Central memory CD8-positive, alpha-beta T cell (primary cell): Measurements from ENCODE around the gene IQSEC1.

Source experiments
- ATAC-seq: fragments of 150-1000 bp; cut with Tn5 transposase; replicated peaks from 2 replicates; pipeline ENCODE4 v1.10.0; 2022; ENCODE audit warnings: mild to moderate bottlenecking, moderate FRiP score, moderate number of reproducible peaks; ENCODE audit not compliant: poor library complexity, severe bottlenecking; ENCODE audit errors: extremely low read depth
- DNase-seq, 2 donors: peaks; one replicate each; pipeline ENCODE4 v3.0.0; 2021; ENCODE audit warnings: low spot score in 2 of 2
- H3K27ac Mint-ChIP-seq: one replicate; pipeline ENCODE4 v1.8.0; 2022; ENCODE audit warnings: low read depth, mild to moderate bottlenecking, moderate library complexity, mixed read lengths
- H3K27me3 Mint-ChIP-seq: one replicate; pipeline ENCODE4 v1.8.0; 2022; ENCODE audit warnings: mixed read lengths
- H3K36me3 Mint-ChIP-seq: one replicate; pipeline ENCODE4 v1.8.0; 2022; ENCODE audit warnings: mild to moderate bottlenecking, moderate library complexity, mixed read lengths; ENCODE audit not compliant: insufficient read depth
- H3K4me1 Mint-ChIP-seq: one replicate; pipeline ENCODE4 v1.8.0; 2022; ENCODE audit warnings: mixed read lengths
- H3K4me3 Mint-ChIP-seq: one replicate; pipeline ENCODE4 v1.8.0; 2022; ENCODE audit warnings: mild to moderate bottlenecking, moderate library complexity, mixed read lengths
- H3K9me3 Mint-ChIP-seq: one replicate; pipeline ENCODE4 v1.8.0; 2022; ENCODE audit warnings: mixed read lengths

The IQSEC1 gene

GRCh38 chr3:12920967-12921366 lies 152.3 kb downstream of the IQSEC1 start:
- DNase-seq (no peak), ATAC-seq (no peak)
- Mint-ChIP-seq H3K4me1 (peaks cover 33% of the 10 kb centered on the region), H3K9me3 (no peaks in the 10 kb centered on the region), H3K27me3 (no peaks in the 10 kb centered on the region), H3K36me3 (peaks cover 32% of the 10 kb centered on the region), H3K4me3 (no peak overlapping the region), H3K27ac (no peak overlapping the region)

GRCh38 chr3:12919205-12919604 lies 154.0 kb downstream of the IQSEC1 start:
- Mint-ChIP-seq H3K27me3 (no peaks in the 10 kb centered on the region), H3K4me1 (peaks cover 39% of the 10 kb centered on the region), H3K27ac (peak overlapping the region; percentile 67), H3K4me3 (no peak overlapping the region), H3K9me3 (no peaks in the 10 kb centered on the region), H3K36me3 (peaks cover 33% of the 10 kb centered on the region)
- no peak for DNase-seq
- no peak for ATAC-seq

- Mint-ChIP-seq H3K36me3 (peaks cover 40% of the 10 kb centered on the region), H3K4me3 (no peak overlapping the region), H3K27me3 (no peaks in the 10 kb centered on the region), H3K27ac (no peak overlapping the region), H3K4me1 (peaks cover 39% of the 10 kb centered on the region), H3K9me3 (no peaks in the 10 kb centered on the region)
- ATAC-seq (no peak), DNase-seq (no peak)
Measured at GRCh38 chr3:12918231-12918630, 155.0 kb downstream of the IQSEC1 start.

- ATAC-seq (peak; percentile 92), DNase-seq (peak; percentile 44 to 64)
- Mint-ChIP-seq H3K4me1 (peaks cover 28% of the 10 kb centered on the region), H3K27me3 (no peaks in the 10 kb centered on the region), H3K9me3 (no peaks in the 10 kb centered on the region), H3K36me3 (peaks cover 54% of the 10 kb centered on the region), H3K4me3 (peak overlapping the region; percentile 12), H3K27ac (peak overlapping the region; percentile 46)
Measured at GRCh38 chr3:12916159-12916558, 157.1 kb downstream of the IQSEC1 start.

- no peak for ATAC-seq
- peak overlapping the region; percentile 83 for H3K27ac Mint-ChIP-seq
- H3K36me3 Mint-ChIP-seq: peaks cover 62% of the 10 kb centered on the region
- H3K27me3 Mint-ChIP-seq: no peaks in the 10 kb centered on the region
- peaks cover 28% of the 10 kb centered on the region for H3K4me1 Mint-ChIP-seq
- no peak for DNase-seq
- no peaks in the 10 kb centered on the region for H3K9me3 Mint-ChIP-seq
- peak overlapping the region; percentile 12 for H3K4me3 Mint-ChIP-seq
Measured at GRCh38 chr3:12914088-12914487, 159.1 kb downstream of the IQSEC1 start.

GRCh38 chr3:12911881-12912415 lies 161.3 kb downstream of the IQSEC1 start:
- Mint-ChIP-seq H3K27ac (no peak overlapping the region), H3K9me3 (no peaks in the 10 kb centered on the region), H3K36me3 (peaks cover 65% of the 10 kb centered on the region), H3K27me3 (no peaks in the 10 kb centered on the region), H3K4me3 (no peak overlapping the region), H3K4me1 (peaks cover 16% of the 10 kb centered on the region)
- no peak for DNase-seq
- no peak for ATAC-seq

GRCh38 chr3:12910356-12911099 lies 162.7 kb downstream of the IQSEC1 start:
- peaks cover 60% of the 10 kb centered on the region for H3K36me3 Mint-ChIP-seq
- H3K4me3 Mint-ChIP-seq: no peak overlapping the region
- H3K9me3 Mint-ChIP-seq: no peaks in the 10 kb centered on the region
- peaks cover 2% of the 10 kb centered on the region for H3K4me1 Mint-ChIP-seq
- no peak for DNase-seq
- no peak for ATAC-seq
- H3K27ac Mint-ChIP-seq: no peak overlapping the region
- H3K27me3 Mint-ChIP-seq: no peaks in the 10 kb centered on the region

- Mint-ChIP-seq H3K4me3 (no peak overlapping the region), H3K27ac (no peak overlapping the region), H3K9me3 (no peaks in the 10 kb centered on the region), H3K27me3 (no peaks in the 10 kb centered on the region), H3K4me1 (no peaks in the 10 kb centered on the region), H3K36me3 (peaks cover 67% of the 10 kb centered on the region)
- no peak for DNase-seq
- no peak for ATAC-seq
Measured at GRCh38 chr3:12909710-12910109, 163.5 kb downstream of the IQSEC1 start.

GRCh38 chr3:12908859-12909258 lies 164.4 kb downstream of the IQSEC1 start:
- peaks cover 63% of the 10 kb centered on the region for H3K36me3 Mint-ChIP-seq
- no peaks in the 10 kb centered on the region for H3K4me1 Mint-ChIP-seq
- no peak for DNase-seq
- H3K9me3 Mint-ChIP-seq: no peaks in the 10 kb centered on the region
- peak overlapping the region; percentile 62 for H3K27ac Mint-ChIP-seq
- ATAC-seq: no peak
- no peaks in the 10 kb centered on the region for H3K27me3 Mint-ChIP-seq
- H3K4me3 Mint-ChIP-seq: no peak overlapping the region

- Mint-ChIP-seq H3K4me3 (no peak overlapping the region), H3K4me1 (no peaks in the 10 kb centered on the region), H3K27me3 (no peaks in the 10 kb centered on the region), H3K36me3 (peaks cover 59% of the 10 kb centered on the region), H3K27ac (peak overlapping the region; percentile 62), H3K9me3 (no peaks in the 10 kb centered on the region)
- DNase-seq (no peak), ATAC-seq (no peak)
Measured at GRCh38 chr3:12908136-12908730, 165.0 kb downstream of the IQSEC1 start.

GRCh38 chr3:12907729-12908128 lies 165.5 kb downstream of the IQSEC1 start:
- Mint-ChIP-seq H3K4me3 (no peak overlapping the region), H3K27me3 (no peaks in the 10 kb centered on the region), H3K4me1 (no peaks in the 10 kb centered on the region), H3K36me3 (peaks cover 55% of the 10 kb centered on the region), H3K27ac (no peak overlapping the region), H3K9me3 (no peaks in the 10 kb centered on the region)
- no peak for DNase-seq
- no peak for ATAC-seq

GRCh38 chr3:12907296-12907695 lies 165.9 kb downstream of the IQSEC1 start:
- Mint-ChIP-seq H3K4me1 (no peaks in the 10 kb centered on the region), H3K27me3 (no peaks in the 10 kb centered on the region), H3K27ac (no peak overlapping the region), H3K36me3 (peaks cover 57% of the 10 kb centered on the region), H3K9me3 (no peaks in the 10 kb centered on the region), H3K4me3 (no peak overlapping the region)
- DNase-seq (no peak), ATAC-seq (no peak)

- DNase-seq: no peak
- ATAC-seq: no peak
- H3K4me1 Mint-ChIP-seq: no peaks in the 10 kb centered on the region
- H3K27me3 Mint-ChIP-seq: no peaks in the 10 kb centered on the region
- no peaks in the 10 kb centered on the region for H3K9me3 Mint-ChIP-seq
- H3K4me3 Mint-ChIP-seq: no peak overlapping the region
- H3K36me3 Mint-ChIP-seq: peaks cover 57% of the 10 kb centered on the region
- no peak overlapping the region for H3K27ac Mint-ChIP-seq
Measured at GRCh38 chr3:12906916-12907290, 166.3 kb downstream of the IQSEC1 start.
